ENCODE measurements around the gene MMP1. TPM values are rescaled to one million over a fixed set of nuclear protein-coding genes. Genes with fewer than 3 reads are reported as not detected.

MMP1 gene
- total and polyA plus RNA-seq, 12 donors, result 0.26 to 2.8 (median 0.32) TPM; not detected in 7

GRCh38 chr11:102840018-102840417, 42.1 kb upstream of the MMP1 start:
- no peak overlapping the region for H3K4me3 ChIP-seq
- peaks cover 0 to 5% (median 0%) of the 10 kb centered on the region in 7 donors for H3K27me3 ChIP-seq
- H3K9me3 ChIP-seq, result no peaks in the 10 kb centered on the region
- no peak overlapping the region for H3K27ac ChIP-seq
- DNase-seq, result no peak
- WGBS, 2 donors, result 40 to 41% methylated on average over 5 of the region's 5 CpGs
- intact Hi-C loops (cut with DNase I), result no loop called here
- no peaks in the 10 kb centered on the region for H3K36me3 ChIP-seq
- no peak for ATAC-seq
- no peaks in the 10 kb centered on the region for H3K4me1 ChIP-seq
- no peak for TF ChIP-seq CTCF (IDR thresholded peaks at IDR 0.05)

- Histone ChIP-seq H3K9me3 (no peaks in the 10 kb centered on the region), H3K27me3 (peaks cover 0 to 3% (median 0%) of the 10 kb centered on the region in 7 donors), H3K36me3 (no peaks in the 10 kb centered on the region), H3K4me1 (no peaks in the 10 kb centered on the region), H3K27ac (no peak overlapping the region), H3K4me3 (no peak overlapping the region)
- DNase-seq (no peak), ATAC-seq (no peak)
- no peak for TF ChIP-seq CTCF (IDR thresholded peaks at IDR 0.05)
- 74 to 76% methylated on average over 2 of the region's 2 CpGs for WGBS, 2 donors
- intact Hi-C loops (cut with DNase I), result loop anchor here in 1 of 10 donors (10.0 kb wide), 2 partner anchors 57 to 97 kb away; no protein-coding TSS in a partner anchor
These were observed 39.7 kb upstream of the MMP1 start for GRCh38 chr11:102837646-102838045.

GRCh38 chr11:102837156-102837555, 39.2 kb upstream of the MMP1 start:
- intact Hi-C loops (cut with DNase I), result loop anchor here in 1 of 10 donors (10.0 kb wide), 2 partner anchors 58 to 98 kb away; no protein-coding TSS in a partner anchor
- H3K9me3 ChIP-seq, result no peaks in the 10 kb centered on the region
- ATAC-seq (no peak), DNase-seq (no peak)
- peaks cover 0 to 8% (median 0%) of the 10 kb centered on the region in 7 donors for H3K27me3 ChIP-seq
- H3K4me3 ChIP-seq, result no peak overlapping the region
- no peak for TF ChIP-seq CTCF (IDR thresholded peaks at IDR 0.05)
- H3K27ac ChIP-seq, result no peak overlapping the region
- H3K4me1 ChIP-seq, result no peaks in the 10 kb centered on the region
- WGBS, 2 donors, result 91 to 94% methylated on average over 2 of the region's 2 CpGs
- H3K36me3 ChIP-seq, result no peaks in the 10 kb centered on the region

DNA sequence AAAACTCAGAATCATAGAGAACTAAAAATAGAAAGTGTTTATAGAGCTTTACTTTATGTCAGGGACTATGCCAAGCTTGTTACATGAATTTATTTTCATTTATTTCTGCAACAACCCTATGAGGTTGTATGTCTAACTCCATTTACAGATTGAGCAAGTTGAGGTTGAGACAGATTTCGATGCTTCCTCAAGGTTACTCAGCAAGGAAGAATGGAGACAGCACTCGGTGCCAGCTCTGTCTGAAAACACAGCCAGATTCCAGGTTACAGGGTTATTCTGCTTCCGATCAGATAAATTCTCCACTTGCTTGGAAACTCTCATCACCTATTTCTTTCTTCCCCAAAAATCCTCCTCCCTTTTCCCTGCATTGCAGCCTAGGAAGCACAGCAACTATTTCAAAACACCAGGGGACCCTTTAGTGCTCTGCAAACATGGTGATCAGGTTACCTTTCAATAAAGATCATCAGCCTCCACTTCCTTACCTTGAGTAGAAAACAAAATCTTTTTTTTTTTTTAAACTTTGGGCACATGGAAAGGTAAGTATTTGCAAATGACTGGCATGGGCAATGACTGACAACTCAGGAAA, 38.4 kb upstream of the MMP1 start:
- WGBS, 2 donors, result 65 to 71% methylated on average over 3 of the region's 3 CpGs
- H3K9me3 ChIP-seq, result no peaks in the 10 kb centered on the region
- intact Hi-C loops (cut with DNase I), result loop anchor here in 1 of 10 donors (10.0 kb wide), 2 partner anchors 58 to 98 kb away; no protein-coding TSS in a partner anchor
- DNase-seq, result no peak
- H3K4me3 ChIP-seq, result no peak overlapping the region
- no peak for TF ChIP-seq CTCF (IDR thresholded peaks at IDR 0.05)
- no peak overlapping the region for H3K27ac ChIP-seq
- H3K36me3 ChIP-seq, result no peaks in the 10 kb centered on the region
- no peaks in the 10 kb centered on the region for H3K4me1 ChIP-seq
- no peak for ATAC-seq
- H3K27me3 ChIP-seq, result peaks cover 0 to 15% (median 1%) of the 10 kb centered on the region in 7 donors

All from heart right ventricle (tissue), 16 donors.